ENCODE measurements around the gene NTNG1. TPM values are rescaled to one million over a fixed set of nuclear protein-coding genes. Genes with fewer than 3 reads are reported as not detected.

The NTNG1 gene
- total RNA-seq, 6 donors from 2014 or later: 1.5 to 11.5 (median 6.8) TPM

DNA sequence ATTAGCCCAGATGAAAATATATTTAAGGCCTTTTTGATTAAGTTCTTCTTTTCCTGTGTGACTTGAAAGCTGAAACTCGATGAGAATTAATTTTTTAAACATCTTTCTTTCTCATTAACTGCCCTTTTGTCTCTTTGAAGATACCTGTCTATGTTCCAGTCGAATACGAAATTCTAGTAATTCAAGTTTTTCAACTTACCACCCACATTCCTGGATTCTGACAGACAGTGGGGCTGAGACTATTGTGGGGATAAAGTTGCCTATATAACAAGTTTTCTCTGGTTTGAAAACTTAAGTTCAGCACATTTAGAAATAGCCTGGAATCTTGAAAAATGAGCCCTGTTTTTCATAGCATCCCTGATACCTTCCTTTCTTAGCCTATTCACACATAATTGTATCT, 114.6 kb downstream of the NTNG1 start:
- TF ChIP-seq, protein P1, sequence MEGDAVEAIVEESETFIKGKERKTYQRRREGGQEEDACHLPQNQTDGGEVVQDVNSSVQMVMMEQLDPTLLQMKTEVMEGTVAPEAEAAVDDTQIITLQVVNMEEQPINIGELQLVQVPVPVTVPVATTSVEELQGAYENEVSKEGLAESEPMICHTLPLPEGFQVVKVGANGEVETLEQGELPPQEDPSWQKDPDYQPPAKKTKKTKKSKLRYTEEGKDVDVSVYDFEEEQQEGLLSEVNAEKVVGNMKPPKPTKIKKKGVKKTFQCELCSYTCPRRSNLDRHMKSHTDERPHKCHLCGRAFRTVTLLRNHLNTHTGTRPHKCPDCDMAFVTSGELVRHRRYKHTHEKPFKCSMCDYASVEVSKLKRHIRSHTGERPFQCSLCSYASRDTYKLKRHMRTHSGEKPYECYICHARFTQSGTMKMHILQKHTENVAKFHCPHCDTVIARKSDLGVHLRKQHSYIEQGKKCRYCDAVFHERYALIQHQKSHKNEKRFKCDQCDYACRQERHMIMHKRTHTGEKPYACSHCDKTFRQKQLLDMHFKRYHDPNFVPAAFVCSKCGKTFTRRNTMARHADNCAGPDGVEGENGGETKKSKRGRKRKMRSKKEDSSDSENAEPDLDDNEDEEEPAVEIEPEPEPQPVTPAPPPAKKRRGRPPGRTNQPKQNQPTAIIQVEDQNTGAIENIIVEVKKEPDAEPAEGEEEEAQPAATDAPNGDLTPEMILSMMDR (IDR thresholded peaks at IDR 0.05): no peak
- TF ChIP-seq POLR2AphosphoS5 (IDR thresholded peaks at IDR 0.05): no peak
- TF ChIP-seq EP300 (IDR thresholded peaks at IDR 0.05): no peak
- no peak for TF ChIP-seq POLR2A (IDR thresholded peaks at IDR 0.05)
- Histone ChIP-seq H3K4me3 (no peak overlapping the region), H3K9me3 (no peaks in the 10 kb centered on the region), H3K4me1 (no peaks in the 10 kb centered on the region), H3K27ac (no peak overlapping the region), H3K27me3 (no peaks in the 10 kb centered on the region), H3K36me3 (no peaks in the 10 kb centered on the region)
- no peak for ATAC-seq (ENCODE audit: low FRiP score in 2 of 2)
- no peak for DNase-seq
- WGBS, 2 donors: 69 to 73% methylated on average over 3 of the region's 3 CpGs

DNA sequence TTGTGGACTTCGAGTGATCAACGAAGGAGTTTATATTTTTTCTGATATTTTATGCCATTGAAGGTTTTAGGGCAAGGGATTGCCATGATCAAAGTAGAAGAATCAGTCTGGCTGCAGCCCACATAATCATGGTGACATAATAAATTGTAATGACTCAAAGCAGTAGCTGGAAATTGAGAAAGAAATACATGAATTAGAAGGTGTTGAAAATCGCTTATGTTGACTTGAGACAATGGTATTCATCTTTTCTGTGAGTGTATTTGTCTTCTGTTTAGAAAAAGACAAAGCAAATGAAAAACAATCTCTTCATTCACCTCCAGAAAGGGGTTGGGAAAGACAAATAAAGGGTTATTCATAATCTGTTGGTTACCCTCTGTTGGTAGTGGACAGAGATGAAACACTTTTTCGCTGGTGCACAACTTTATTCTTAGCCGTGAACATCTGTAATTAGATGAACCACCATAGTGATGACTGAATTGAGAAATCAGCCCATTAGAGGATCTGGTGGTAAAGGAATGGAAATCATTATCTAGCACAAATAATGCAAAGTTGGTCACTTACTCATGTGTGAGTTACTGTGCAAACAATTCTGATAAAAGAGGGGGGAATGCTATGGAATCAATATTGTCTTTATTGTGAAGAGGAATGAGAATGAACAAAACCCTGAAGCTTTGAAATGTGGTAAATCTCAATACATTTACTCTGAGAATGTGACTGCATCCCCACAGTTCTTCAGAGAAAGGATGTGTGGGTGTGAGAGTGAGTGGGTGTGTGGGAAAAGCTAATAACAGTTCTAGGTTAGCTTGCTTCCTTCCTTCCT, 121.8 kb downstream of the NTNG1 start:
- TF ChIP-seq EP300 (IDR thresholded peaks at IDR 0.05) (no peak), POLR2A (IDR thresholded peaks at IDR 0.05) (no peak), POLR2AphosphoS5 (IDR thresholded peaks at IDR 0.05) (no peak)
- ATAC-seq (ENCODE audit: low FRiP score in 2 of 2): no peak
- Histone ChIP-seq H3K4me1 (no peaks in the 10 kb centered on the region), H3K4me3 (no peak overlapping the region), H3K9me3 (no peaks in the 10 kb centered on the region), H3K27ac (no peak overlapping the region), H3K36me3 (no peaks in the 10 kb centered on the region), H3K27me3 (no peaks in the 10 kb centered on the region)
- no peak for DNase-seq
- 91 to 92% methylated on average over 5 of the region's 5 CpGs for WGBS, 2 donors

DNA sequence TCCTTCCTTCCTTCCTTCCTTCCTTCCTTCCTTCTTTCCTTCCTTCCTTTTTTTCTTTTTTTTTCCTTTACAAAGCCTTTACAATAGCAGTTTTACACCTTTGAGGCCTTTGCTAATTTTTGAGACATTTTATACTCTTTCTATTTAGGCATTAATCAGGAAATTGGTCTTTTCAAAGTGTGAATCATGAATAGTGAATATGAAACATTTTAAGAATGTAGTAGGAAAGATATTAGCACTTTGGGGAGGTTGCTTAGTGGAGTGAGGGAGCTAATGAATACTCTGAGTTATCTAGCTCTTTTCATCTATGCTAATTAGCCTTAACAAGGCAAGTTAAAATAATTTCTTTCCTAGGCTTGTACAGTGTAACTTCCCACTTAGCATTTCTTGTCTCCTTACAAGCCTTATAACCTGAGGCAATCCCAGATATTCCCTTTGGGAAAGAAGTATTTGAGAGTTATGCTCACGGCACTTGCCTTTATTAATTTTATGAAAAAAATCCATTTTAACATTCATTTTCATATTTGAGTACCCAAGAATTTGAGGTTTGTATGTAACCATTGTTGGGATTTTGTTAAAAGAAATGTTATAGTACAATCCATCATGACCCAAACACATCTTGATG, 122.6 kb downstream of the NTNG1 start:
- Histone ChIP-seq H3K27ac (no peak overlapping the region), H3K36me3 (no peaks in the 10 kb centered on the region), H3K9me3 (no peaks in the 10 kb centered on the region), H3K4me1 (no peaks in the 10 kb centered on the region), H3K4me3 (no peak overlapping the region), H3K27me3 (no peaks in the 10 kb centered on the region)
- TF ChIP-seq POLR2A (IDR thresholded peaks at IDR 0.05) (no peak), POLR2AphosphoS5 (IDR thresholded peaks at IDR 0.05) (no peak), EP300 (IDR thresholded peaks at IDR 0.05) (no peak)
- TF ChIP-seq, protein P1 (IDR thresholded peaks at IDR 0.05): no peak
- no peak for DNase-seq
- no peak for ATAC-seq (ENCODE audit: low FRiP score in 2 of 2)
- 81 to 93% methylated on average over 1 of the region's 1 CpG for WGBS, 2 donors

DNA sequence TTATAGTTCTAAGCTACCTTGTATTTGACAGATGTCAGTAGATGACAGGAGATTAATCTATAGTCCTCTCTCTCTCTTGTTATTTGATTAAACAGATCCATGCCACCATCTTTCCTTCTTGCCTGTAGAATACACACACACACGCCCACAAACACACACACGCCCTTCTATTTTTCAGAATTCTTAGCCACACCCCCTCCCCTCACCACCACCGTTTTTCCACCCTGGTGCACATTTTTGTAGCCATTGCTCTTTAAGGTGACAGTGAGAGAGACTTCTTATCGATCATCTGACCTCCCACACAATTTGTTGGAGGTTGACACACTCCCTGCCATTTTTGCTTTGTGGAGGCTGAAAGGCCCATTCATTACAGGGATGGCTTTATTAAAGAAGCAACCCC, 123.2 kb downstream of the NTNG1 start:
- no peaks in the 10 kb centered on the region for H3K4me1 ChIP-seq
- no peak overlapping the region for H3K4me3 ChIP-seq
- H3K27me3 ChIP-seq: no peaks in the 10 kb centered on the region
- no peak for DNase-seq
- H3K9me3 ChIP-seq: no peaks in the 10 kb centered on the region
- no peak for TF ChIP-seq POLR2A (IDR thresholded peaks at IDR 0.05)
- TF ChIP-seq EP300 (IDR thresholded peaks at IDR 0.05): no peak
- TF ChIP-seq, protein P1 (IDR thresholded peaks at IDR 0.05): no peak
- TF ChIP-seq POLR2AphosphoS5 (IDR thresholded peaks at IDR 0.05): no peak
- ATAC-seq (ENCODE audit: low FRiP score in 2 of 2): no peak
- WGBS, 2 donors: 78 to 81% methylated on average over 4 of the region's 4 CpGs
- no peaks in the 10 kb centered on the region for H3K36me3 ChIP-seq
- no peak overlapping the region for H3K27ac ChIP-seq

DNA sequence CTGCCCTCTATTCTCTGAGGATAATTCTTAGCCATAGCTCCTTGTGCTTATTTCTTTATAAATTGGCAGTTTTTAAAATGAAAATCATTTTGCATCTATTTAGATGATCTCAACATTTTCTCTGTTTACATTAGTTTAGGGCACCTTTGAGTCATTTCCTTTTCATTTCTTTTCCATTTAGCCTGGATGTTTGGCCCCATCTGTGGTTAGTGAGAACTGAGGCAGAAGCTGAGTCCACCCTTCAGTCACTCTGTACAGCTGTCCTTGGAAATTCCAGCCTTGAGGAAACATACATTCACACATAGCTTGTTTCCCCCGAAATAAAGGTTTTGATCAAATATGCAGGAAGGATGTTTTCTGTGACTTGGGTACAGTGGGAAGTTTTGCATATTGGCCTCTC, 123.7 kb downstream of the NTNG1 start:
- Histone ChIP-seq H3K9me3 (no peaks in the 10 kb centered on the region), H3K4me3 (no peak overlapping the region), H3K27me3 (no peaks in the 10 kb centered on the region), H3K4me1 (no peaks in the 10 kb centered on the region), H3K36me3 (no peaks in the 10 kb centered on the region), H3K27ac (no peak overlapping the region)
- WGBS, 2 donors: 71 to 95% methylated on average over 1 of the region's 1 CpG
- no peak for ATAC-seq (ENCODE audit: low FRiP score in 2 of 2)
- DNase-seq: no peak
- TF ChIP-seq, protein P1 (IDR thresholded peaks at IDR 0.05): no peak
- no peak for TF ChIP-seq EP300 (IDR thresholded peaks at IDR 0.05)
- TF ChIP-seq POLR2A (IDR thresholded peaks at IDR 0.05): no peak
- TF ChIP-seq POLR2AphosphoS5 (IDR thresholded peaks at IDR 0.05): no peak
